HG02870 (cell line): ENCODE data around the gene FIGNL1.

Source experiments
- ATAC-seq: cut with Tn5 transposase; IDR thresholded peaks from one replicate; pipeline ENCODE4 v1.9.1; 2021; ENCODE audit warnings: mild to moderate bottlenecking, moderate library complexity; ENCODE audit not compliant: unreplicated experiment

FIGNL1 gene

GRCh38 chr7:50449881-50450589 is at the start of gene FIGNL1:
Gene FIGNL1, minus strand, starts transcription at chr7:50450350. Its CDS starts 3,063 bp downstream, at chr7:50447287.
- ATAC-seq: peak; percentile 78

DNA sequence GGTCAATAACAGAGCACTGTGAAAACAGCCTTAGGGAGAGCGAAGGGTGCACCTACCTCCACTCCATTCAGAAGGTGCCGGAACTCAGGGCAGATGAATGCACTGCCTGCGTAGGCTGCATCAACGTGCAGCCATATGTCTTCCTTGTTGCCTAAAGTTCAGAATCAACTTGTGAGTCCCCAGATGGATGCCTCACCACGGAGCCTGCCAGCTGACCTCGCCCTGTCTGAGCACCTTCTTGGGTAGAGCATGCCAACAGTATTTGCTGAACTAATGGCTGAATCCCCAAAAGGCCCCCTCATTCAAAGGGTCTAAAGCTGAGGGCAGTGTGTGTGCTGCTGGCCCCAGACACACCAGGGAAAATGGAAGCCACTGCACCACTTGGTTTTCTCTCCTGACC is 48.9 kb upstream of the FIGNL1 start:
- no peak for ATAC-seq

DNA sequence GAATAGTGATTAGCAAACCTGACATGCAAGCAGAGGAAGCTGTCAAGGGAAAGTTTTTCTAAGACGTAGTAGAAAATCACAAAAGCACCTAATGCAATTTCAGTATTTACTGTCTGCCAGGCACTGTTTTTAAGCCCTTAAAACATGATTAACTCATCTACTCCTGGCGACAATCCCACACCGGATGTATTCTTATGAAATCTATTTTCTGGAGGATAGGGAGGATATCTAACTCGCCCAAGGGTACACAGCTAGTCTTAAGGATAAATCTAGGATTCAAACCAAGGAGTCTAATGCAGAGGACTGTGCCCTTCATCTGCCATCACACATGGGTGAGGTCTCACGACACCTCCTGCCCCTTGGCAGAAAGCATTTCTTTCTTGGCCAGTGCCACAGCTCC is 47.8 kb upstream of the FIGNL1 start:
- no peak for ATAC-seq

DNA sequence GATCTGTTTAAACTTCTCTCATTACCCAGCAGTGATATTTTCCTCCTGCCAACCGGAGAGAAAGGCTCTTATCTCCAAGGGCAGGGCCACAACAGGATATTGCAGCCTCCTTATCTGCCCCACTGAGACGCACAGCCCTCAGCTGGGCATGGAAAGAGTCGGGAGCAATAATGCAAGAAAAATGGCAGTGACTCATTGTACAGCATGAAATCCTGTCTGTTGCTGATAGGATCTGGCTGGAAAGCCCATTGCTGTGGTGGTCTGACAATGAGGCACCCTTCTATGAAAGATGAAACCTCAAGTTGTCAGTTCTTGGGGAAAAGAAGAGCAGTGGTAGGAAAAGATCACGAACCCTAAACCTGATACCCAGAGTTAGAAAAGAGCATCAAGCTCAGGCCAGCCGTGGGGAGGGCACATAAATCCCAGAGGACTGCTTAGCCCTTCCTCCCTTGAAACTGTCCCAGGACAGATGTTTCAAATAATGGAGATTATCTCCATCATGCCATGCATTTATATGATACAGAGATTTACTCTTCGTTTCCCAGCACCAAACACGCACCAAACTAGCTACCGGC is 47.0 kb upstream of the FIGNL1 start:
- ATAC-seq: no peak

- ATAC-seq: no peak
Observed at GRCh38 chr7:50496569-50496968, 46.4 kb upstream of the FIGNL1 start.

- no peak for ATAC-seq
Observed at GRCh38 chr7:50495746-50496145, 45.6 kb upstream of the FIGNL1 start.

DNA sequence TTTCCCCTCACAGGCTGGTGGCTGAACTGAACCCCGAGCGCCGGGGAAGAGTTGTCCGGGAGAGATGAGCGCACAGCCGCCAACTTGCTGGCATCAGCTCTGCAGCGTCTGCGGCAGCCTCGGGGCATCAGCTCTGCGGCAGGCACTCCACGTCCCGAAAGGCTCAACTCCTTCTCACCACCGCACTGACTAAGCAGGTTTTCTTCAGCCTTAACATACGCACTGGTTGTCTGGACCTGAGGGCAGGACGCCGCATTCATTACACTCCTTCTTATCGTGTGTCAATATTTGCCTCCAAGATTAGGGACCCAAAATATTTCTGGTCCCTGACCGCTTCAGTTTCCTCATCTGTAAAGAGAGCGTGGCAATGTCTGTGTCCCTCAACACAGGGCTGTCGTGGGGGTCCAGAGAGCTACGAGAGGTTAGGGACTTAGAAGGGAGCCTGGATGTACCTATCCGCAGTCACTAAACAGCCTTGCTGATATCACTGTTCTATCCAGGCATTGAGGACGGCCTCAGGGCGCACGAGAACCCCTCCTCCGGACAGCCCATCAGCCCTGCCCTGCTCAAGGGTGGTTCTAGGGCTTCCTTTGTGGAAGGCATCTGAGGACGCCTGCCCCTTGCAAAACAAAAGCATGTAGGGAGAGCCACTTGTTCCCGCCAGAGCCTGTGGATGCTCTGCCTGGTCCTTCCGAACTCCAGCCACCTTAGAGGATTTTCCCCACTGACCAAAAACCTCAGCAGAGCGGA is 42.8 kb upstream of the FIGNL1 start:
- no peak for ATAC-seq

DNA sequence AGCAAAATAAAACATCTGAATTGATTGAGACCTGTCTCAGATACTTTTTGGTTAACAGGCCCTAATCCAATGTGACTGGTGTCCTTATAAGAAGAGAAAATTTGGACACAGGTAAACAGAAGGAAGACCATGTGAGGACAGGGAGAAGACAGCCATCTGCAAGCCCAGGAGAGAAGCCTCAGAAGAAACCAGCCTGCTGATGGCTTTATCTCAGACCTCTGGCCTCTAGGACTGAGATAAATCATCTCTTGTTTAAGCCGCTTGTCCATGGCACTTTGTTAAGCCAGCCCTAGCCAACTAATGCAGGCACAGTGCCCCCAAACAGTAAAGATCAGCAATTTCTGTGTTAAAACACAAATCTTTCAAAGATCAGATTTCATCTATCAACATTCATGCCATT is 41.8 kb upstream of the FIGNL1 start:
- no peak for ATAC-seq

- no peak for ATAC-seq
Observed at GRCh38 chr7:50491209-50491608, 41.1 kb upstream of the FIGNL1 start.

- no peak for ATAC-seq
Observed at GRCh38 chr7:50488379-50488778, 38.2 kb upstream of the FIGNL1 start.

- no peak for ATAC-seq
Observed at GRCh38 chr7:50486512-50486911, 36.4 kb upstream of the FIGNL1 start.

DNA sequence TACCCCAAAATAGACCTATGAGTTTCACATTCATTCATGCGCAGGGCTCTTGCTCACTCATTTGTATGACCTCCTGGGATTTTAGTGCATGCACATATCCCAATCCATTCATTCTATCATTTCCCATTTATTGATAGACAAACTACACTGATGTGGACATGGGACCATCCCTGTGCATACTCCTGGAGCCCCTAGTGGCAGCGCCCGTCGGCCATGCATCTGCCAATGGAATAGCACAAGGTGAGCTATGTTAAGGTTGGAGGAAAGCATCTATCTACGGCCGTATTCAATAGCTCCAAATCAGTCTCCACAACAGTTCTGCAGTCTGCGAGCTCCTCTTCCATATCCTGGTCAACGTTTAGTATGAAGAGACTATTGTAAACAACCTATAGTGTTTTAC is 31.7 kb upstream of the FIGNL1 start:
- ATAC-seq: no peak

DNA sequence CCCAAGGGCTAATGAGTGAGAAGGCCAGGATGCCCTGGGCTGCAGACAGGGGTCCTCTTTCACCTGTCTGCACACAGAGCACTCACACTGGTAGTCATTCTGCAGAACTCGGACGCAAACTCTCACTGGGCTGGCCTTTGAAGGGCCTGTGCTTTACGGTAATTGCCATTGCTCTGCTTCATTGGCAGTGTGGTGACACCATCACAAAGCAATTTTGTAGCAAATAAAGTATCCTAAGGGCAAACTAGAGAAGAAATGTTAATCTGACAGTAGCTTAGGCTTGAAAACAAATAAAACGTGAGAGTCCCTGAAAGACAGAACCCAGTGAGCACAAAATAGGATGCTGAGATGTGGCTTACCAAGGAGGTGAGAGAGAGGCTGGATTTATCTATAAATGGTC is 30.6 kb upstream of the FIGNL1 start:
- no peak for ATAC-seq

DNA sequence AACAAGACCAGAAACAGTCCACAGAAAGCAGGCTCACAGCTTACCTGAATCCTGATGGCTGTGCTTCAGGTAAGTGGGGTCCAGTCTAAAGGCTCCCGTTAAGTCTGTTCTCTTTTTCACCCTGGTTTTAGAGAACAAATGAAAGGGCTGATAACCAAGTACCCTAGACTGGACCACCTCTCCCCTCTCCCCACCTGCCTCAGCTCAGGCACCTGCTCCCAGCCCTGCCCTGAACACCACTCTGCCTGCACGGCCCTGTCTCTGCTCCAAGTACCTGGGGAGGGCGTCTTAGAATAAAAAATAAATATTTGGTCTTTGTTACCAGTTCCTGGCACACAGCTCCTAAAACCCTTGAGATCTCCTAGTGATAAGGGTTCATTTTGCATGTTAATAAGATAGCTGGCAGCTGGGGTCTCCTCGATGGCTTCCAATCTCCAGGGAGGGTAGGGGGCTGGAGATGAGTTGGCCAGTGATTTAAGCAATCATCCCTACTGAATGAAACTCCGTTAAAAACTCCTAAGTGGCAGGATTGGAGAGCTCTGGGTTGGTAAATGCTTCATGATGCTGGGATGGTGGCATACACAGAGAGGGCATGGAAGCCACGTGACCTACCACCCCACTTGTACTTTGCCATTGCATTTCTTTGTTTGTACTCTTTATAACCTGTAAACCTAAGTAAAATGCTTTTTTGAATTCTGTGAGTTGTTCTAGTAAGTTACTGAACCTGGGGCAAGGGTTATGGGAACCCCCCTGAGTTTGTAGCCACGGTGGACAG is 29.8 kb upstream of the FIGNL1 start:
- no peak for ATAC-seq

- no peak for ATAC-seq
Observed at GRCh38 chr7:50477640-50478039, 27.5 kb upstream of the FIGNL1 start.

- no peak for ATAC-seq
Observed at GRCh38 chr7:50476953-50477625, 26.9 kb upstream of the FIGNL1 start.

GRCh38 chr7:50475340-50475739 is 25.2 kb upstream of the FIGNL1 start:
- ATAC-seq: peak; percentile 77

GRCh38 chr7:50474382-50475160 is 24.4 kb upstream of the FIGNL1 start:
- ATAC-seq: no peak

DNA sequence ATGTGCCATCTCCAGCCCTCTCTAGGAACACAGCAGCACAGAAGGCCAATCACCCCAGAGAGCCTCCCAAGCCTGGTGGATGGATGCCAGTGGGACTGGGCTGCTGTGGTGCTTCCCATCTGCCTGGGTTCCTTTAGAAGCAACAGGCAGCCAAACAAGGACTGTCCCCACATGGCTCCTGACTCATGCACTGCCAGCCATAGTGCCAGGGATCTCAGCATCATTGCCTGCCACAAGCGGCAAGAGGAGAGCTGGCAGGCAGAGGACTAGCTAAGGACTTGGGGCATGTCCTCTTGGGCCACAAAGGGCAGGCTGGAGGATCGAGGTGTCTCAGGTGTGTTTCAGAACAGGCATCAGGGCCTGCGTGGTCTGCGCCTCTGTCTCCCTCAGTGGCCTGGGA is 23.4 kb upstream of the FIGNL1 start:
- ATAC-seq: no peak

GRCh38 chr7:50472427-50472826 is 22.3 kb upstream of the FIGNL1 start:
- ATAC-seq: no peak
